ENCODE measurements around the gene TYRO3.
"Not testable (repeated sequence)": the region's sequence is repeated elsewhere in the genome, so short reads cannot be mapped to it uniquely, and the experiment has no call there.

GRCh38 chr15:41592718-41593117 lies 33.7 kb downstream of the TYRO3 start:
- TF ChIP-seq, protein P1, sequence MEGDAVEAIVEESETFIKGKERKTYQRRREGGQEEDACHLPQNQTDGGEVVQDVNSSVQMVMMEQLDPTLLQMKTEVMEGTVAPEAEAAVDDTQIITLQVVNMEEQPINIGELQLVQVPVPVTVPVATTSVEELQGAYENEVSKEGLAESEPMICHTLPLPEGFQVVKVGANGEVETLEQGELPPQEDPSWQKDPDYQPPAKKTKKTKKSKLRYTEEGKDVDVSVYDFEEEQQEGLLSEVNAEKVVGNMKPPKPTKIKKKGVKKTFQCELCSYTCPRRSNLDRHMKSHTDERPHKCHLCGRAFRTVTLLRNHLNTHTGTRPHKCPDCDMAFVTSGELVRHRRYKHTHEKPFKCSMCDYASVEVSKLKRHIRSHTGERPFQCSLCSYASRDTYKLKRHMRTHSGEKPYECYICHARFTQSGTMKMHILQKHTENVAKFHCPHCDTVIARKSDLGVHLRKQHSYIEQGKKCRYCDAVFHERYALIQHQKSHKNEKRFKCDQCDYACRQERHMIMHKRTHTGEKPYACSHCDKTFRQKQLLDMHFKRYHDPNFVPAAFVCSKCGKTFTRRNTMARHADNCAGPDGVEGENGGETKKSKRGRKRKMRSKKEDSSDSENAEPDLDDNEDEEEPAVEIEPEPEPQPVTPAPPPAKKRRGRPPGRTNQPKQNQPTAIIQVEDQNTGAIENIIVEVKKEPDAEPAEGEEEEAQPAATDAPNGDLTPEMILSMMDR (IDR thresholded peaks at IDR 0.05; ENCODE audit: poor library complexity), result not testable (repeated sequence)
- not testable (repeated sequence) for TF ChIP-seq EZH2phosphoT487 (IDR thresholded peaks at IDR 0.05; ENCODE audit: low read depth, severe bottlenecking, unreplicated experiment); EZH2 (IDR thresholded peaks at IDR 0.05; ENCODE audit: borderline replicate concordance)

All from hepatocyte (in vitro differentiated cells).